KOPT-K1 (cell line): ENCODE measurements around the gene CILP.

Experiments
- H3K27ac ChIP-seq: fragments of 200-600 bp; sonication (generic); 2 replicates; pipeline ENCODE4 v1.5.1; 2016; ENCODE audit warnings: antibody characterized with exemption, mild to moderate bottlenecking, low read depth, low read length; ENCODE audit not compliant: poor library complexity, severe bottlenecking
- H3K36me3 ChIP-seq: fragments of 200-600 bp; sonication (generic); 2 replicates; pipeline ENCODE4 v1.5.1; 2017; ENCODE audit warnings: antibody characterized with exemption, mild to moderate bottlenecking, low read length, moderate library complexity; ENCODE audit not compliant: insufficient read depth
- H3K9me3 ChIP-seq: fragments of 200-600 bp; sonication (generic); 2 replicates; pipeline ENCODE4 v1.5.1; 2017; ENCODE audit warnings: antibody characterized with exemption, low read length, mild to moderate bottlenecking; ENCODE audit not compliant: insufficient read depth, poor library complexity, severe bottlenecking

CILP gene

GRCh38 chr15:65211482-65211982, 259 bp upstream of the CILP start:
- no peaks in the 10 kb centered on the region for H3K9me3 ChIP-seq
- no peak overlapping the region for H3K27ac ChIP-seq
- no peaks in the 10 kb centered on the region for H3K36me3 ChIP-seq

- H3K27ac ChIP-seq: no peak overlapping the region
- H3K9me3 ChIP-seq: no peaks in the 10 kb centered on the region
These were observed 1.3 kb downstream of the CILP start for GRCh38 chr15:65209701-65210643.

GRCh38 chr15:65208647-65209046, 2.6 kb downstream of the CILP start:
- Histone ChIP-seq H3K27ac (no peak overlapping the region), H3K9me3 (no peaks in the 10 kb centered on the region), H3K36me3 (no peaks in the 10 kb centered on the region)

More at GRCh38 chr15:65209701-65210643, 1.3 kb downstream of the CILP start:
- no peaks in the 10 kb centered on the region for H3K36me3 ChIP-seq

GRCh38 chr15:65207280-65207840, 3.9 kb downstream of the CILP start:
- no peak overlapping the region for H3K27ac ChIP-seq
- H3K36me3 ChIP-seq: no peaks in the 10 kb centered on the region
- H3K9me3 ChIP-seq: no peaks in the 10 kb centered on the region

- Histone ChIP-seq H3K27ac (no peak overlapping the region), H3K36me3 (no peaks in the 10 kb centered on the region), H3K9me3 (no peaks in the 10 kb centered on the region)
These were observed 4.5 kb downstream of the CILP start for GRCh38 chr15:65206750-65207149.

GRCh38 chr15:65204931-65205660, 6.2 kb downstream of the CILP start:
- Histone ChIP-seq H3K27ac (no peak overlapping the region), H3K36me3 (no peaks in the 10 kb centered on the region), H3K9me3 (no peaks in the 10 kb centered on the region)

- H3K27ac ChIP-seq: no peak overlapping the region
- H3K36me3 ChIP-seq: no peaks in the 10 kb centered on the region
- no peaks in the 10 kb centered on the region for H3K9me3 ChIP-seq
These were observed 6.9 kb downstream of the CILP start for GRCh38 chr15:65204236-65204930.

- Histone ChIP-seq H3K27ac (no peak overlapping the region), H3K9me3 (no peaks in the 10 kb centered on the region), H3K36me3 (no peaks in the 10 kb centered on the region)
These were observed 9.4 kb downstream of the CILP start for GRCh38 chr15:65201918-65202317.

- Histone ChIP-seq H3K36me3 (no peaks in the 10 kb centered on the region), H3K27ac (no peak overlapping the region), H3K9me3 (no peaks in the 10 kb centered on the region)
These were observed 12.7 kb downstream of the CILP start for GRCh38 chr15:65198571-65198970.

GRCh38 chr15:65197337-65197645, 14.0 kb downstream of the CILP start:
- Histone ChIP-seq H3K9me3 (no peaks in the 10 kb centered on the region), H3K36me3 (no peaks in the 10 kb centered on the region), H3K27ac (no peak overlapping the region)

- no peaks in the 10 kb centered on the region for H3K9me3 ChIP-seq
- no peak overlapping the region for H3K27ac ChIP-seq
- H3K36me3 ChIP-seq: no peaks in the 10 kb centered on the region
These were observed 14.5 kb downstream of the CILP start for GRCh38 chr15:65196637-65197336.

GRCh38 chr15:65195548-65195923, 15.7 kb downstream of the CILP start:
- H3K9me3 ChIP-seq: no peaks in the 10 kb centered on the region
- no peak overlapping the region for H3K27ac ChIP-seq
- no peaks in the 10 kb centered on the region for H3K36me3 ChIP-seq

- H3K27ac ChIP-seq: no peak overlapping the region
- no peaks in the 10 kb centered on the region for H3K36me3 ChIP-seq
- H3K9me3 ChIP-seq: no peaks in the 10 kb centered on the region
These were observed 16.3 kb downstream of the CILP start for GRCh38 chr15:65194826-65195547.

GRCh38 chr15:65192016-65192415, 19.3 kb downstream of the CILP start:
- H3K36me3 ChIP-seq: no peaks in the 10 kb centered on the region
- no peak overlapping the region for H3K27ac ChIP-seq
- no peaks in the 10 kb centered on the region for H3K9me3 ChIP-seq
